GM12801 (cell line): Measurements from ENCODE around the gene TP53TG5.

Source experiments
- TF ChIP-seq, protein P1 (sequence below): IDR thresholded peaks from one replicate; pipeline ENCODE4 v1.5.1; 2011; ENCODE audit warnings: control low read depth; ENCODE audit not compliant: insufficient read length; ENCODE audit errors: extremely low read depth

Gene TP53TG5

DNA sequence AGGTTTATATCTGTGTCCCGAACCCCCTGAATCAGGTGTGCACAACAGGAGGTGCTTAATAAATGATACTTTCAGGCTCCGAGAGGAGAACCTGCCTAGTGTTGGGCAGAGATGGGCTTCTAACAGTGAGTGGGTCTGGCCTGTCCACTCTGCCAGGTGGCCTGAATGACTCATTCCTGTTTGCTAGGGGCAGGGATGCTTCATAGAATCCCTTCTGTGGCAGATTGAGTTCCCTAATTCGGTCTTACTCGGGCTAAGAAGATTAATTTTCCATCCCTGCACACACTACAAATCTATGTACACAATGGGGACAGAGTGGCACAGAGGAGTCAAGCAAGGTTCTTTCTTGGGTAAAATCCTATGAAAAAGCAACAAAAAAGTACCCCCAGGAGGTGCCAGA lies 49.7 kb downstream of the TP53TG5 start:
- TF ChIP-seq, protein P1, sequence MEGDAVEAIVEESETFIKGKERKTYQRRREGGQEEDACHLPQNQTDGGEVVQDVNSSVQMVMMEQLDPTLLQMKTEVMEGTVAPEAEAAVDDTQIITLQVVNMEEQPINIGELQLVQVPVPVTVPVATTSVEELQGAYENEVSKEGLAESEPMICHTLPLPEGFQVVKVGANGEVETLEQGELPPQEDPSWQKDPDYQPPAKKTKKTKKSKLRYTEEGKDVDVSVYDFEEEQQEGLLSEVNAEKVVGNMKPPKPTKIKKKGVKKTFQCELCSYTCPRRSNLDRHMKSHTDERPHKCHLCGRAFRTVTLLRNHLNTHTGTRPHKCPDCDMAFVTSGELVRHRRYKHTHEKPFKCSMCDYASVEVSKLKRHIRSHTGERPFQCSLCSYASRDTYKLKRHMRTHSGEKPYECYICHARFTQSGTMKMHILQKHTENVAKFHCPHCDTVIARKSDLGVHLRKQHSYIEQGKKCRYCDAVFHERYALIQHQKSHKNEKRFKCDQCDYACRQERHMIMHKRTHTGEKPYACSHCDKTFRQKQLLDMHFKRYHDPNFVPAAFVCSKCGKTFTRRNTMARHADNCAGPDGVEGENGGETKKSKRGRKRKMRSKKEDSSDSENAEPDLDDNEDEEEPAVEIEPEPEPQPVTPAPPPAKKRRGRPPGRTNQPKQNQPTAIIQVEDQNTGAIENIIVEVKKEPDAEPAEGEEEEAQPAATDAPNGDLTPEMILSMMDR, result no peak

DNA sequence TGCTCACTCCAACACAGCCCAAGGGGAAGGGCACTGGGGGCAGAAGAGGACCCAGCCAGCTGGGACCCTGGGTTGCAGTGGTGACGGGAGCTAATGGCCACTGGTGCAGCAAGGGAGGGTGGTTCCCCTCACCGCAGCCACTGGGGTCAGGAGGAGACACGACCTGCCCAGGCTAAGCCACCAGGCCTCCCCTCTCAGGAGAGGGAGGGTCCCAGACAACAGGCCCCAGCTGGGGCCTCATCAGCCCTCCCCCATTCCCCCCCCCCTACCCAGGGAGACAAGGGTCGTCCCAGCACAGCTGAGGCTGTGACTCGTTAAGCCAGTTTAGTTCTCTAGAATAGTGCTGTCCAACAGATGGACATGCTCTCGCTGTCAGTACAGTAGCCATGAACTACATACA lies 52.8 kb downstream of the TP53TG5 start:
- TF ChIP-seq, protein P1, result no peak

DNA sequence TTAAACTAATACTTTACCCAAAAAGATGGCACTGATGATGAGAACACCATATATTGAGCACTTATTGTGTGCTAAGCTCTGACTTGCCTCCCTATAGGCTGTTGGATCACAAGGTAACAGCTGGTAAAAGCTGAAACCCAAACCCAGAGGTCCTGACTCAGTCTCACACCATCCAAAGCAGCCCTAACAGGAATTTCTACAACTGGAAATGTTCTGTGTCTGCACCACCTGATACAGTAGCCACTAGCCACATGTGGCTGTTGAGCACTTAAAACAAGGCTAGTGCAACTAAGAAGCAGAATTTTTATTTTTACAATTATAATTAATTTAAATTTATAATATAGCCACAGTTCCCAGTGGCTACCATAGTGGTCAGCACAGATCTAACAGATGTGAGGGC lies 54.4 kb downstream of the TP53TG5 start:
- TF ChIP-seq, protein P1, result no peak

DNA sequence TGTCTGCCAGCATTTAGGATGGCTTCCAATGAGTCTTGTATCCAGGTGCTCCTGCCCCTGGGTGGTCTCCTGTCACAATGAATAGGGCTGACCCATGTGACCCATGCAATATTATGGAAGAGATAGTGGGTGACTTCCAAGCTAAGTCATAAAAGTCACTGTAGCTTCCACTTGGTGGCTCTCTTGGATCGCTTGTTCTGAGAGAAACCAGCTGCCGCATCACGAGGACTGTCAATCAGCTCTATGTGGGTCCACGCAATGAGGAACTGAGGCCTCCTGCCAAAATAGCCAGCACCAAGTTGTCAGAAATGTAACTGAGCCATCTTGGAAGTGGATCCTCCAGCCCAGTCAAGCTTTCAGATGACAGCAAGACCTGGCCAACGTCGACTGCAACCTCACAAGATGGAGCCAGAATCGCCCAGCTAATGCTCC lies 55.2 kb downstream of the TP53TG5 start:
- TF ChIP-seq, protein P1, result no peak
